MM.1S (cell line): ENCODE measurements around the gene TARS1.

ENCODE experiments used
- DNase-seq: peaks from one replicate; pipeline ENCODE4 v3.0.0-alpha.2; 2015
- H2AFZ ChIP-seq: fragments of 300-600 bp; sonication (generic); 2 replicates; pipeline ENCODE4 v1.6.0; 2016; ENCODE audit warnings: antibody characterized with exemption, low read length
- H3F3A ChIP-seq: fragments of 300-600 bp; sonication (generic); 2 replicates; pipeline ENCODE4 v1.6.1; 2016; ENCODE audit warnings: mild to moderate bottlenecking, antibody characterized with exemption, low read length, moderate library complexity, mixed read lengths; ENCODE audit not compliant: insufficient read depth
- H3K27ac ChIP-seq: fragments of 300-600 bp; sonication (generic); 2 replicates; pipeline ENCODE4 v1.5.1; 2016; ENCODE audit warnings: mild to moderate bottlenecking, low read length
- H3K27me3 ChIP-seq: fragments of 300-600 bp; sonication (generic); replicated peaks from 2 replicates; pipeline ENCODE4 v1.6.0; 2016; ENCODE audit warnings: low read length; ENCODE audit not compliant: insufficient read depth
- H3K36me3 ChIP-seq: fragments of 300-600 bp; sonication (generic); replicated peaks from 2 replicates; pipeline ENCODE4 v1.6.1; 2016; ENCODE audit warnings: mild to moderate bottlenecking, low read length, mixed read lengths; ENCODE audit not compliant: insufficient read depth
- H3K4me1 ChIP-seq: fragments of 300-600 bp; sonication (generic); 2 replicates; pipeline ENCODE4 v1.6.1; 2016; ENCODE audit warnings: low read length, mixed read lengths
- H3K4me2 ChIP-seq: fragments of 300-600 bp; sonication (generic); 2 replicates; pipeline ENCODE4 v1.6.0; 2016; ENCODE audit warnings: low read depth, low read length
- H3K4me3 ChIP-seq: fragments of 300-600 bp; sonication (generic); 2 replicates; pipeline ENCODE4 v1.5.1; 2016; ENCODE audit warnings: low read length, mixed read lengths
- H3K79me2 ChIP-seq: fragments of 300-600 bp; sonication (generic); 2 replicates; pipeline ENCODE4 v1.6.1; 2016; ENCODE audit warnings: mixed run types, low read length, mixed read lengths
- H3K9ac ChIP-seq: fragments of 300-600 bp; sonication (generic); 2 replicates; pipeline ENCODE4 v1.6.1; 2016; ENCODE audit warnings: low read length, mixed read lengths
- H3K9me2 ChIP-seq: fragments of 300-600 bp; sonication (generic); replicated peaks from 2 replicates; pipeline ENCODE4 v1.6.1; 2016; ENCODE audit warnings: mild to moderate bottlenecking, low read length, mixed read lengths; ENCODE audit not compliant: insufficient read depth
- H3K9me3 ChIP-seq: fragments of 300-600 bp; sonication (generic); replicated peaks from 2 replicates; pipeline ENCODE4 v1.6.1; 2016; ENCODE audit warnings: mild to moderate bottlenecking, low read length, mixed read lengths; ENCODE audit not compliant: insufficient read depth
- H4K20me1 ChIP-seq: fragments of 300-600 bp; sonication (generic); 2 replicates; pipeline ENCODE4 v1.6.1; 2016; ENCODE audit warnings: mild to moderate bottlenecking, low read length, moderate library complexity, mixed read lengths; ENCODE audit not compliant: insufficient read depth
- EZH2 ChIP-seq: fragments of 300-600 bp; sonication (generic); optimal IDR thresholded peaks from 2 replicates; pipeline ENCODE3; 2017; ENCODE audit warnings: low read depth, mild to moderate bottlenecking, antibody characterized with exemption, low read length, mixed read lengths
- EZH2phosphoT487 ChIP-seq: fragments of 300-600 bp; sonication (generic); IDR thresholded peaks from 2 replicates; pipeline ENCODE4 v1.6.1; 2018; ENCODE audit warnings: antibody characterized with exemption, low read length
- TF ChIP-seq, protein P1 (sequence below): fragments of 300-600 bp; sonication (generic); IDR thresholded peaks from 2 replicates; pipeline ENCODE4 v1.5.1; 2016; ENCODE audit warnings: antibody characterized with exemption, low read length, mixed read lengths

Gene TARS1

DNA sequence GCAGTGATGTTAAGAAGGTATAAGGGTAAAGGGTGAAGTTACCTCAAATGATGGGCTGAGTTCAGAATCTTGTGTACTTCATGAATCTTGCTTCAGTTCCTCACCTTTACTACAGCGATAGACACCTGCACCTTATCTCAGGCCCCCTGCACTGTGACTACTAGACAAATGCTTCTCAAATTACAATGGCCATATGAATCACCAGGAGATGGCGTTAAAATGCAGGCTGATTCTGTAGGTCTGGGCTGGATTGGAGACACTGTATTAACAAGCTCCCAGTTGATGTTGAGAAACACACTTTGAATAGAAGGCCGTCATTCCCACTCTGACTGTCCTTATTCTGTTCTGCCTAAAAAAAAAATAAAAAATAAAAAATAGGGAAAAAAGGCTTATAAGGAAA is 29.8 kb downstream of the TARS1 start:
- H3K36me3 ChIP-seq, result peaks cover 21% of the 10 kb centered on the region; the same call in 1 of the 2 replicates
- TF ChIP-seq, protein P1, sequence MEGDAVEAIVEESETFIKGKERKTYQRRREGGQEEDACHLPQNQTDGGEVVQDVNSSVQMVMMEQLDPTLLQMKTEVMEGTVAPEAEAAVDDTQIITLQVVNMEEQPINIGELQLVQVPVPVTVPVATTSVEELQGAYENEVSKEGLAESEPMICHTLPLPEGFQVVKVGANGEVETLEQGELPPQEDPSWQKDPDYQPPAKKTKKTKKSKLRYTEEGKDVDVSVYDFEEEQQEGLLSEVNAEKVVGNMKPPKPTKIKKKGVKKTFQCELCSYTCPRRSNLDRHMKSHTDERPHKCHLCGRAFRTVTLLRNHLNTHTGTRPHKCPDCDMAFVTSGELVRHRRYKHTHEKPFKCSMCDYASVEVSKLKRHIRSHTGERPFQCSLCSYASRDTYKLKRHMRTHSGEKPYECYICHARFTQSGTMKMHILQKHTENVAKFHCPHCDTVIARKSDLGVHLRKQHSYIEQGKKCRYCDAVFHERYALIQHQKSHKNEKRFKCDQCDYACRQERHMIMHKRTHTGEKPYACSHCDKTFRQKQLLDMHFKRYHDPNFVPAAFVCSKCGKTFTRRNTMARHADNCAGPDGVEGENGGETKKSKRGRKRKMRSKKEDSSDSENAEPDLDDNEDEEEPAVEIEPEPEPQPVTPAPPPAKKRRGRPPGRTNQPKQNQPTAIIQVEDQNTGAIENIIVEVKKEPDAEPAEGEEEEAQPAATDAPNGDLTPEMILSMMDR, result no peak
- TF ChIP-seq EZH2, result no peak
- TF ChIP-seq EZH2phosphoT487, result no peak
- H3K4me2 ChIP-seq, result no peak overlapping the region
- DNase-seq, result no peak
- H2AFZ ChIP-seq, result no peak overlapping the region
- no peaks in the 10 kb centered on the region for H3K9me2 ChIP-seq
- no peak overlapping the region for H3K9ac ChIP-seq
- H3F3A ChIP-seq, result no peaks in the 10 kb centered on the region
- H4K20me1 ChIP-seq, result no peaks in the 10 kb centered on the region
- H3K9me3 ChIP-seq, result no peaks in the 10 kb centered on the region
- no peaks in the 10 kb centered on the region for H3K79me2 ChIP-seq
- no peak overlapping the region for H3K27ac ChIP-seq
- no peaks in the 10 kb centered on the region for H3K4me1 ChIP-seq
- no peak overlapping the region for H3K4me3 ChIP-seq
- H3K27me3 ChIP-seq, result no peaks in the 10 kb centered on the region

DNA sequence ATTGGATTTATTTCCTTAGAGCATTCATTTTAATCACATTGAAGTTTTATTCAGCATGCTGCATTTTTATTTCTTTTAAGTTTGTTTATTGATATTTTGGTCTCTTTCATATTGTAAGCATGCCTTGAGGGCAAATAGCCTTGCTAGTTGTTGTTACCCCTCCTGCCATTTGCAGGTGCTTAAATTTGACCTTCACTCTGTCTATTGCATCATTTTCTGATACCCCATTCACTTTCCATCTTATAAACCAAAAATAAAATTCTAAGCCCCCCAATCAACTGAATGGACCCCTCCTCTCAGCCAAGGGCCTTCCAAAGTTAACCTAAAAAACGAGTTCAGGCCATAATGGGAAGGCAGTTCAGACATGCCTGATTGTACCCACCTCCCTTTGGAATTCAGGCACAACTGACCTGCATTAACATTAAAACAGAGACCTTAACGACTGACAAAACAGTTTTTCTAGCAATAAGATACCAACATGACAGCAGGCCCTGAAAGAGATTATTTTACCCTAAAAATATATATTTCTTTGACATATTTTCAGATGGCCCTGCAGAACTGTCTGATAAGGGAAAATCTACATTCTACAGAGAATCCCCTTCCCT is 32.1 kb downstream of the TARS1 start:
- Histone ChIP-seq H3K9ac (no peak overlapping the region), H3F3A (no peaks in the 10 kb centered on the region), H3K9me2 (no peaks in the 10 kb centered on the region), H3K36me3 (peaks cover 14% of the 10 kb centered on the region; the same call in 1 of the 2 replicates), H3K9me3 (no peaks in the 10 kb centered on the region), H3K27ac (no peak overlapping the region), H3K4me3 (no peak overlapping the region), H4K20me1 (no peaks in the 10 kb centered on the region), H3K4me2 (no peak overlapping the region), H3K4me1 (no peaks in the 10 kb centered on the region), H3K27me3 (no peaks in the 10 kb centered on the region), H3K79me2 (no peaks in the 10 kb centered on the region), H2AFZ (no peak overlapping the region)
- DNase-seq, result no peak
- TF ChIP-seq, protein P1, result no peak
- TF ChIP-seq EZH2phosphoT487, result no peak

DNA sequence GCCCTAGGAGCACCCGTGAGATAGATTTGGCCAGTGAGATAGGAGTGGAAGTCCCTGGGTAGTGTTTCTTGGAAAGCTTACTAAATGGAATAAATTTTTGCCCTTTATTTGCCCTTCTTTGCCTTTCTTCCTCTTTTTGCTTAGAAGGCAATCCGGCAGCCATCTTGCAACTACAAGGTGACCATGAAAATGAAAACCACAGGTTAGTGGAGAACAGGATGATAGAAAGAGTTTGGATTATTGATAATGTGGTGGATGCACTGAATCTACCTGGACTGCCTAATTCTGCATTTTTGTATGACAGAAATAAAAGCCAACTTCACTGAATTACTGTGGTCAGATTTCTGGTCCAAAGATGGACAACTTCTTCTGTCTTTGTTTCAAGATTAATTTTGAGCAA is 33.2 kb downstream of the TARS1 start:
- Histone ChIP-seq H3F3A (no peaks in the 10 kb centered on the region), H3K4me3 (no peak overlapping the region), H3K9me2 (no peaks in the 10 kb centered on the region), H3K9me3 (no peaks in the 10 kb centered on the region), H3K27me3 (no peaks in the 10 kb centered on the region), H3K4me2 (no peak overlapping the region), H3K36me3 (peaks cover 14% of the 10 kb centered on the region; the same call in 1 of the 2 replicates), H2AFZ (no peak overlapping the region), H4K20me1 (no peaks in the 10 kb centered on the region), H3K79me2 (no peaks in the 10 kb centered on the region), H3K27ac (no peak overlapping the region), H3K9ac (no peak overlapping the region), H3K4me1 (no peaks in the 10 kb centered on the region)
- DNase-seq, result no peak
- no peak for TF ChIP-seq EZH2
- no peak for TF ChIP-seq EZH2phosphoT487
- TF ChIP-seq, protein P1, result no peak
